HG02981 (cell line): Measurements from ENCODE around the gene FBXW2.
"Not testable (repeated sequence)": the region's sequence is repeated elsewhere in the genome, so short reads cannot be mapped to it uniquely, and the experiment has no call there.

Experiments used
- ATAC-seq: cut with Tn5 transposase; IDR thresholded peaks from one replicate; pipeline ENCODE4 v1.9.1; 2021; ENCODE audit warnings: mild to moderate bottlenecking, moderate library complexity; ENCODE audit not compliant: unreplicated experiment

The FBXW2 gene

DNA sequence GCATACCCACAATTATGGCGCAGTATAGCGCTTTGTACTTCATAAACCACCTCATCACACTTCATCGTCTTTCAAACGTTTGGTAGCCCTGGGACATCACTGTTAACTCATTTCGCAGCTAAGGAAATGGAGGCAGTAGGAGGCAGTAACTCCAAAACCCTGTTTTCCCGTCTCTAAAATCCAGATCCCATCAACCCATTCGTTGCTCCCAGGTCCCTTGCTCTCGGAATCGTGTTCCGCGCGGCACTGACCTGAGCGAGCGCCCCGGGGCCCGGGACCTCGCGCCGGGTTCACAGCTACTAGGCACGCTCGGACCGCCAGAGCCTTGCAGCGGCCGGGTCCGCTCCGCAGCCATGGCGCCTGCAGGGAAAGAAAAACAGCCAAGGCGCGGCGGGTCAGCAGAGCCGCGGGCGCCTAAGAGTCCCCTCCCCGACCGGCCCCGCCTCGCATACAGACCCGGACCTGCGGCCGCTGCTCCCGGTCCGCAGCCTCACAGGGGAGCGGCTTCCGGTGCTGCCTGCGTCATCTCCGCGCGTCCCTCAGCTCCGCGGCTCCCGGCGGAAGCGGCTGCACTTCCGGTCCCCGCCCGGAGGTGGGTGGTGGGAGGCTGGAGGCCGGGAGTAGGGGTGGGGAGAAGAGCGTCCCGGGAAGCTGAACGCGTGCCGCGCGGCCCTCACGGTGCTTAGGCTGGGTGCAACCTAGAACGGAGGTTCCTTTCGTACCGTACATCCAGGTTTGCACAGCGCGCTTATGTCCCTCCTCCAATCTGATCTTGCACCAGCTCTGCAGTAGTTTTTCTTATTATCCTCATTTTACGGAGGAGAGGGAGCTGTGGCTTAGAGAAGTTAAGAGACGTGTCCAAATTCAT lies at the start of gene FBXW2:
TSS of gene FBXW2 (minus strand) at position 519 of the 868 bp plus-strand sequence. CDS start 5,158 bp downstream, outside the sequence.
- ATAC-seq = peak; percentile 92

GRCh38 chr9:120841930-120842684 lies 48.9 kb upstream of the FBXW2 start:
- no peak for ATAC-seq

GRCh38 chr9:120839146-120839545 lies 45.9 kb upstream of the FBXW2 start:
- ATAC-seq = no peak

DNA sequence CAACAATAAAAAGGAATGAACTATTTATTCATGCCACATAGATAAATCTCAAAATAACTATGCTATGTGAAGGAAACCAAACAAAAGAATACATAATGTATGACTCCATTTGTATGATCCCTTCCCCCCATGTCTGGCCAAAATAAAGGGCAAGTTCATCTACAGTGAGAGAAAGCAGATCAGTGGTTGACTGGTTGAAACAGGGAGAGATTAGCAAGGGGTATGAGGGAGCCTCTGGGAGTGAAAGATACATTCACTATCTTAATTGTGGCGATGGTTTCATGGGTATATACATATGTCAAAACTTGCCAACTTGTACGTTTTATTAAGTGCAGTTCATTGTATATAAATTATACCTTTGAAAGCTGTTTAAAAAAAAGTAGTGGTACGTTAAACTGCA lies 44.7 kb upstream of the FBXW2 start:
- ATAC-seq = no peak

DNA sequence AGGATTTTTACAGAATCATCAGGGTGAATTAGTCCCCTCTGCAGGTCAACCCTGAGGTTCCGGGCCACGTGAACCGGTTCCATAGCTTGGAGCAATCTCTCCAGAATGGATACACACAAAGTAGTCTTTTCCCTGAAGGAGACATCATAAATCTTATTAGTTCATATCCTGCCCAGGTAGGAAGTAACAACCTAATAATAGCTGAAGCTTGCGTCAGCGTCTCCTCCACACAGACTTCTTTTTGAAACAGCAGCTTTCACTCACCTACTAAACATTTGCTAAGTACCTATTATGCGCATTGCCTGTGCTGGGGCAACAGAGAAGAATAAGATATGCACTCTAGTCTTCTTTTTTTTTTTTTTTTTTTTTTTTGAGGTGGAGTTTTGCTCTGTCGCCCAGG lies 40.1 kb upstream of the FBXW2 start:
- ATAC-seq = no peak

GRCh38 chr9:120832807-120833206 lies 39.6 kb upstream of the FBXW2 start:
- no peak for ATAC-seq

GRCh38 chr9:120830865-120831264 lies 37.6 kb upstream of the FBXW2 start:
- no peak for ATAC-seq

DNA sequence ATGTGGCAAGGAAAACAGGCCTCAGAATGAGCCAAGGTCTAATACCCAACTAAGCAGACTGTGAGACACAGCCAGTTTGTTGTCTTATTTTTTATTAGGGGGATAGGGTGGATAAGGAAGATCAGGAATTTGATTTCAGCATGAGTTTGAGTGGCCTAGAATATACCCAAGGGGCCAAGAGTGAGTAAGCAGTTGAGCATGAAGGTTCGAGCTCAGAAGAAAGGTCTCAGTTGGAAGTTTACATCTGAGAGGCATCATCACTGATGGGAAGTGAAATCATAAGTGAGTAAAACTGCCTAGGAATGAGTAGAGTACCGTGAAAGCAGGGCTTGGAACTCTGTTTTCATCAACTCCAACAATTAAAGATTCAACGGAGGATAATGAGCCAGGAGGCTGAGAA lies 36.9 kb upstream of the FBXW2 start:
- ATAC-seq = no peak

GRCh38 chr9:120829650-120830049 lies 36.4 kb upstream of the FBXW2 start:
- ATAC-seq = no peak

GRCh38 chr9:120820095-120820494 lies 26.9 kb upstream of the FBXW2 start:
- no peak for ATAC-seq

- ATAC-seq = no peak
Measured at GRCh38 chr9:120818595-120818994, 25.4 kb upstream of the FBXW2 start.

DNA sequence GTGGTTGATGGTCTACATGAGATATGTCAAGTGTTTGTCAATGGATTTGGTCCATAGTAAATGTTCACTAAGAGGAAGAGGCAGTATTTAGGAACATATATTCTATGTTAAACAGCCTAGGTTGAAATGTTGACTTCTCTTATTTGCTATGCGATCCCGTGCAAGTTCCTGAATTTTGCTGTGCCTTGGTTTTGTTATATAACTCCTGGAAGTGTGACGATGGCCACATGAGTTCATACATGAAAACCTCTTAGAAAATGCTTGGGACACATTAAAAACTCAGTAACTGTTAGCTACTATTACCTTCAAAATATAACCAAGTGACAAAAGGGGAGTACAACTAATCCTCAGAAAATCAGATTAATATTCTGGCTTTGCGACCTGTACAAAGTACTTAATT lies 21.9 kb upstream of the FBXW2 start:
- no peak for ATAC-seq

- ATAC-seq = no peak
Measured at GRCh38 chr9:120808931-120809330, 15.7 kb upstream of the FBXW2 start.

DNA sequence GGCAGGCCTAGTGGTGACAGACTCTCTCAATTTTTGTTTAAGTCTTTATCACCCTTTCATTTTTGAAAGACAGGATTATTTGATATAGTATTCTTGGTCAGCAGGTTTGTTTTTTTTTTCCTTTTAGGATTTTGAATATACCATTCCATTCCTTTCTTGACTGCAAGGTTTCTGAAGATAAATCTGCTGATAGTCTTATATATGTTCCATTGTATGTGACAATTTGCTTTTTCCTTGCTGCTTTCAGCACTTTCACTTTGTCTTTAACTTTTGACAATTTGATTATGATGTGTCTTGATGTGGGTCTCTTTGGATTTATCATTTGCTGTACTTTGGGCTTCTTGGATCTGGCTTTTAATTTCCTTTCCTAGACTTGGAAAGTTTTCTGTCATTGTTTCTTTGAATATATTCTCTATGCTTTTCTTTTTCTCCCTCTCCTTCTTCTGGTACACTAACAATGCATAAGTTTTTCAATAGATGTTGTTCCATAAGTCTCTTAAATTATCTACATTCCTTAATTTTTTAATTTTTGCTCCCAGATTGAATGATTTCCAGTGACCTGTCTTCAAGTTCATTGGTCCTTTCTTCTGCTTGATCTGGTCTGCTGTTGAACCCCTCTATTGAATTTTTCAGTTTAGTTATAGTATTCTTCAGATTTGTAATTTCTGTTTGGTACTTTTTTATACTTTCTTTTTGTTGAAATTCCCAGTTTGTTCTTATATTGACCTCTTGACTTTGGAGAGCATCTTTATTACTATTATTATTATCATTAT lies 14.6 kb upstream of the FBXW2 start:
- no peak for ATAC-seq

DNA sequence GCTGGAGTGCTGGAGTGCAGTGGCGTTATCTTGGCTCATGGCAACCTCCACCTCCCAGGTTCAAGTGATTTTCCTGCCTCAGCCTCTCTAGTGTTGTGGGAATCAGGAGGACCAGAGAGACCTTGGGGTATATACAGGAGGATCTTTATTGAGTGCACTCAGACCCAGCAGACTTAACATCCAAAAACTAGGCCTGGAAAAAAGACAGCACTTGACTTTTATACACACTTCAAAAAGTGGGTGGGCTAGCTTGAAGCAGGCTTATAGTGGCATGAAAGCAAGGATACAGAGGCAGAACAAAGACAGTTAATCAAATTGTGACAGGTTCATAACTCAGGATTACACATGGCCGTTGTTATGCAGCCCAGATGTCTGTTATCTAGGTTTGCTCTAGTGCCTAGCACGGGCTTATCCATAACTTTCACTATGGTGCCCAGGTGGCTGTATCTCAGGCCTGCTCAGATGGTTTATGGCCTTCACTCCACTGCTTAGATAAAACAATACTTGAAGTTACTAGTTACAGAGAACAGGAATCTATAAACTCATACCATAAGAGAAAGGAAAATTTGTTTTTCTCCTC lies 11.7 kb upstream of the FBXW2 start:
- not testable (repeated sequence) for ATAC-seq

GRCh38 chr9:120801441-120801840 lies 8.2 kb upstream of the FBXW2 start:
- ATAC-seq = no peak

DNA sequence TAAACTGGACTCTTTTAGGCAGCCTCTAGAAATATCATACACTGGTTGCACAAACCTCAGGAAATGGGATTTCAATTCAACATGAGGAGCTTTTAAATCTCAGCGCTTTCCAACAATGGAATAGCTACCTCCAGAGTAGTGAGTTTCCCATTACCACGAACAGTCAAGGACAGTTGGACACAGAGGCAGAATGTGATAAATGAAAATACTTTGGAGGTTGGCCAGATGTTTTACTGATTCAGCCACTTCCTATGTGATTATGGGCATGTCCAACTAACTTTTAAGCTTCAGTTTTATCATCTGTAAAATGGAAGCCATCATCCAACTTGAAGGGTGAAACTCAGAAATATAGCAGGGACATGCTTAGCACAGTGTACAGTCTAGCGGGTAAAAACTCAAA lies 2.1 kb downstream of the FBXW2 start:
- no peak for ATAC-seq

GRCh38 chr9:120787933-120788332 lies 5.3 kb downstream of the FBXW2 start:
- no peak for ATAC-seq

GRCh38 chr9:120783602-120784047 lies 9.6 kb downstream of the FBXW2 start:
- ATAC-seq = no peak

- ATAC-seq = no peak
Measured at GRCh38 chr9:120781236-120781635, 12.0 kb downstream of the FBXW2 start.

DNA sequence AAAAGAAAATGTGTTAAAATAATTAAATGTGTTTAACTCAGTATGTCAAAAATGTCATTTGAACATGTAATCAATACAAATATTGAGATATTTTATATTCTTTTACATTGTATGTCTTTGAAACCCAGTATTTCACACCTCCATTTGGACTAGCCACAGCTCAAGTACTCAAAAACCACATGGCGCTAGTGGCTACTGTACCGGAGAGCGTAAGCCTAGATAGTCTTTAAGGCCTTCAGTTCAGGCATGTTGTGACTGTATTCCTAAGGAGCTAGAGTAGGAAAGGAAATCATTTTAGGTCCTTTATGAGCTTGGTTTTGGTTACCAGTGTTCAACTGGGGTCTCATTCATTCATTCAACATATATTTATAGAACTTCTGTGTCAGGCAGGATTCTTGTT lies 12.8 kb downstream of the FBXW2 start:
- ATAC-seq = no peak
